Epithelial cell of proximal tubule (primary cell): Measurements from ENCODE around the gene EPHX1. TPM values are rescaled to one million over a fixed set of nuclear protein-coding genes. Genes with fewer than 3 reads are reported as not detected.
"Not testable (repeated sequence)": the region's sequence is repeated elsewhere in the genome, so short reads cannot be mapped to it uniquely, and the experiment has no call there.

ENCODE experiments used
- DNase-seq: peaks from one replicate; pipeline ENCODE4 v3.0.0-alpha.2; 2011; ENCODE audit warnings: low read depth
- H3K4me3 ChIP-seq: 2 replicates; pipeline ENCODE4 v1.5.1; 2011; ENCODE audit warnings: low read depth, mild to moderate bottlenecking, low read length
- CTCF ChIP-seq: conservative IDR thresholded peaks from 2 replicates; pipeline ENCODE4 v1.5.1; 2012; ENCODE audit warnings: low read depth, mild to moderate bottlenecking, low read length
- total RNA-seq: library from RNA; depleted of rRNA; stranded (reverse); fragments of >200 nt; gene quantifications from 2 replicates; pipeline ENCODE4 v1.2.3, GENCODE V29; 2015

EPHX1 gene
- total RNA-seq, 1 donor from 2014 or later: 20.1 TPM

- TF ChIP-seq CTCF: no peak
- DNase-seq: no peak
- no peak overlapping the region for H3K4me3 ChIP-seq
Measured at GRCh38 chr1:225808136-225808535, 1.8 kb upstream of the EPHX1 start.

- DNase-seq: not testable (repeated sequence)
- H3K4me3 ChIP-seq: peak overlapping the region; percentile 78
Measured at GRCh38 chr1:225810579-225811538, 935 bp downstream of the EPHX1 start.

- peak; percentile 55 for TF ChIP-seq CTCF
- H3K4me3 ChIP-seq: peak overlapping the region; percentile 78
- DNase-seq: no peak
Measured at GRCh38 chr1:225811622-225812487, 1.9 kb downstream of the EPHX1 start.

GRCh38 chr1:225812488-225813213, 2.7 kb downstream of the EPHX1 start:
- no peak for TF ChIP-seq CTCF
- DNase-seq: no peak
- no peak overlapping the region for H3K4me3 ChIP-seq

GRCh38 chr1:225813214-225813964, 3.5 kb downstream of the EPHX1 start:
- no peak overlapping the region for H3K4me3 ChIP-seq
- DNase-seq: peak; percentile 57
- TF ChIP-seq CTCF: no peak

- no peak overlapping the region for H3K4me3 ChIP-seq
- DNase-seq: no peak
- TF ChIP-seq CTCF: no peak
Measured at GRCh38 chr1:225814381-225814780, 4.5 kb downstream of the EPHX1 start.

GRCh38 chr1:225815090-225815489, 5.2 kb downstream of the EPHX1 start:
- DNase-seq: not testable (repeated sequence)

More at GRCh38 chr1:225815090-225815489, 5.2 kb downstream of the EPHX1 start:
- not testable (repeated sequence) for H3K4me3 ChIP-seq
